ENCODE data around the gene GATC.

Gene GATC

GRCh38 chr12:120498870-120499515, 52.7 kb downstream of the GATC start:
- no peak for DNase-seq

GRCh38 chr12:120500581-120500980, 54.3 kb downstream of the GATC start:
- no peak for DNase-seq

- DNase-seq: no peak
Observed at GRCh38 chr12:120504587-120504986, 58.3 kb downstream of the GATC start.

- DNase-seq: no peak
Observed at GRCh38 chr12:120508537-120508936, 62.3 kb downstream of the GATC start.

Measured in hippocampal formation (tissue), 2 donors.